ENCODE measurements around the gene SECISBP2L. TPM values are rescaled to one million over a fixed set of nuclear protein-coding genes. Genes with fewer than 3 reads are reported as not detected.

SECISBP2L gene
- total and polyA plus RNA-seq, 9 of the 15 experiments (the other 6 are each of a cell fraction or from before 2014, with no cell fraction given), result 0.55 to 14.1 (median 10.4) TPM

DNA sequence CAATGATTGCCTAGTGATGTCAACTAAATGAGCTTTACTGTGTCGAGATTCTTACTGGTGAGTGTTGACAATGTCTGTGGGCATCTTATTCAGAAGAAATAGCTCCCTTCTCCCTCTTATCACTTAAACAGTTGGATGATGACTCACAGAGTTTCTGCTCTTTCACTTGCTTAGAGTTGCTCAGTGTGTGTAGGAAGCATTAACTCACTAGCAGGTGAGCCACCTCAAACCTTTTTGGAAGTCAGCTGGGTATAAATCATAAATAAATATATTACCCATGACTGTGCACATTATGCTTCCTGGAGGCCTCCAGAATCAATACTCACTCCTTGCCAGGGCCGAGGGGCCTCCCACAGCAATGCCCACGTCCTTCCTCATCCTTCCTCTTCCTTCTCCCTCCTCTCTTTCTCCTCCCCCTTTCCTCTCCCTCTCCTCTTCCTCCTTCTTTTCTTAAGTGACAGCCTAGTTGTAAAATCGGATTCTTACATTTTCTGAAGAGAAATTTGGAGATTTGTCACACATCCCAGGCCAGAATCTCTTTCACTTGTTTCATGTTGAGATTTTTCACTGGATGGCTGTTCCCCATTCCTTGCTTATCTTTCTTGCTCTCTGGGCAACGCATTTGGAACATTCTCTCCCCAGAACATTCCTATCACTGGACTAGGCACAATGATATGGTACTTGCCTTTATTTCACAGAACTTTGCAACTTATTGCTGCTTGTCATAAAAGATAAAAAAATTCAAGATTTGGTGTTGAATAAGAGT is 100.0 kb downstream of the SECISBP2L start (continued):
- TF ChIP-seq, protein P1, sequence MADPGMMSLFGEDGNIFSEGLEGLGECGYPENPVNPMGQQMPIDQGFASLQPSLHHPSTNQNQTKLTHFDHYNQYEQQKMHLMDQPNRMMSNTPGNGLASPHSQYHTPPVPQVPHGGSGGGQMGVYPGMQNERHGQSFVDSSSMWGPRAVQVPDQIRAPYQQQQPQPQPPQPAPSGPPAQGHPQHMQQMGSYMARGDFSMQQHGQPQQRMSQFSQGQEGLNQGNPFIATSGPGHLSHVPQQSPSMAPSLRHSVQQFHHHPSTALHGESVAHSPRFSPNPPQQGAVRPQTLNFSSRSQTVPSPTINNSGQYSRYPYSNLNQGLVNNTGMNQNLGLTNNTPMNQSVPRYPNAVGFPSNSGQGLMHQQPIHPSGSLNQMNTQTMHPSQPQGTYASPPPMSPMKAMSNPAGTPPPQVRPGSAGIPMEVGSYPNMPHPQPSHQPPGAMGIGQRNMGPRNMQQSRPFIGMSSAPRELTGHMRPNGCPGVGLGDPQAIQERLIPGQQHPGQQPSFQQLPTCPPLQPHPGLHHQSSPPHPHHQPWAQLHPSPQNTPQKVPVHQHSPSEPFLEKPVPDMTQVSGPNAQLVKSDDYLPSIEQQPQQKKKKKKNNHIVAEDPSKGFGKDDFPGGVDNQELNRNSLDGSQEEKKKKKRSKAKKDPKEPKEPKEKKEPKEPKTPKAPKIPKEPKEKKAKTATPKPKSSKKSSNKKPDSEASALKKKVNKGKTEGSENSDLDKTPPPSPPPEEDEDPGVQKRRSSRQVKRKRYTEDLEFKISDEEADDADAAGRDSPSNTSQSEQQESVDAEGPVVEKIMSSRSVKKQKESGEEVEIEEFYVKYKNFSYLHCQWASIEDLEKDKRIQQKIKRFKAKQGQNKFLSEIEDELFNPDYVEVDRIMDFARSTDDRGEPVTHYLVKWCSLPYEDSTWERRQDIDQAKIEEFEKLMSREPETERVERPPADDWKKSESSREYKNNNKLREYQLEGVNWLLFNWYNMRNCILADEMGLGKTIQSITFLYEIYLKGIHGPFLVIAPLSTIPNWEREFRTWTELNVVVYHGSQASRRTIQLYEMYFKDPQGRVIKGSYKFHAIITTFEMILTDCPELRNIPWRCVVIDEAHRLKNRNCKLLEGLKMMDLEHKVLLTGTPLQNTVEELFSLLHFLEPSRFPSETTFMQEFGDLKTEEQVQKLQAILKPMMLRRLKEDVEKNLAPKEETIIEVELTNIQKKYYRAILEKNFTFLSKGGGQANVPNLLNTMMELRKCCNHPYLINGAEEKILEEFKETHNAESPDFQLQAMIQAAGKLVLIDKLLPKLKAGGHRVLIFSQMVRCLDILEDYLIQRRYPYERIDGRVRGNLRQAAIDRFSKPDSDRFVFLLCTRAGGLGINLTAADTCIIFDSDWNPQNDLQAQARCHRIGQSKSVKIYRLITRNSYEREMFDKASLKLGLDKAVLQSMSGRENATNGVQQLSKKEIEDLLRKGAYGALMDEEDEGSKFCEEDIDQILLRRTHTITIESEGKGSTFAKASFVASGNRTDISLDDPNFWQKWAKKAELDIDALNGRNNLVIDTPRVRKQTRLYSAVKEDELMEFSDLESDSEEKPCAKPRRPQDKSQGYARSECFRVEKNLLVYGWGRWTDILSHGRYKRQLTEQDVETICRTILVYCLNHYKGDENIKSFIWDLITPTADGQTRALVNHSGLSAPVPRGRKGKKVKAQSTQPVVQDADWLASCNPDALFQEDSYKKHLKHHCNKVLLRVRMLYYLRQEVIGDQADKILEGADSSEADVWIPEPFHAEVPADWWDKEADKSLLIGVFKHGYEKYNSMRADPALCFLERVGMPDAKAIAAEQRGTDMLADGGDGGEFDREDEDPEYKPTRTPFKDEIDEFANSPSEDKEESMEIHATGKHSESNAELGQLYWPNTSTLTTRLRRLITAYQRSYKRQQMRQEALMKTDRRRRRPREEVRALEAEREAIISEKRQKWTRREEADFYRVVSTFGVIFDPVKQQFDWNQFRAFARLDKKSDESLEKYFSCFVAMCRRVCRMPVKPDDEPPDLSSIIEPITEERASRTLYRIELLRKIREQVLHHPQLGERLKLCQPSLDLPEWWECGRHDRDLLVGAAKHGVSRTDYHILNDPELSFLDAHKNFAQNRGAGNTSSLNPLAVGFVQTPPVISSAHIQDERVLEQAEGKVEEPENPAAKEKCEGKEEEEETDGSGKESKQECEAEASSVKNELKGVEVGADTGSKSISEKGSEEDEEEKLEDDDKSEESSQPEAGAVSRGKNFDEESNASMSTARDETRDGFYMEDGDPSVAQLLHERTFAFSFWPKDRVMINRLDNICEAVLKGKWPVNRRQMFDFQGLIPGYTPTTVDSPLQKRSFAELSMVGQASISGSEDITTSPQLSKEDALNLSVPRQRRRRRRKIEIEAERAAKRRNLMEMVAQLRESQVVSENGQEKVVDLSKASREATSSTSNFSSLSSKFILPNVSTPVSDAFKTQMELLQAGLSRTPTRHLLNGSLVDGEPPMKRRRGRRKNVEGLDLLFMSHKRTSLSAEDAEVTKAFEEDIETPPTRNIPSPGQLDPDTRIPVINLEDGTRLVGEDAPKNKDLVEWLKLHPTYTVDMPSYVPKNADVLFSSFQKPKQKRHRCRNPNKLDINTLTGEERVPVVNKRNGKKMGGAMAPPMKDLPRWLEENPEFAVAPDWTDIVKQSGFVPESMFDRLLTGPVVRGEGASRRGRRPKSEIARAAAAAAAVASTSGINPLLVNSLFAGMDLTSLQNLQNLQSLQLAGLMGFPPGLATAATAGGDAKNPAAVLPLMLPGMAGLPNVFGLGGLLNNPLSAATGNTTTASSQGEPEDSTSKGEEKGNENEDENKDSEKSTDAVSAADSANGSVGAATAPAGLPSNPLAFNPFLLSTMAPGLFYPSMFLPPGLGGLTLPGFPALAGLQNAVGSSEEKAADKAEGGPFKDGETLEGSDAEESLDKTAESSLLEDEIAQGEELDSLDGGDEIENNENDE (IDR thresholded peaks at IDR 0.05; ENCODE audit: low read depth, low read length), result no peak
